ENCODE data around the gene NFYA.
A peak's percentile ranks its signal among the peaks of the same experiment; 100 is the strongest.

Gene NFYA

DNA sequence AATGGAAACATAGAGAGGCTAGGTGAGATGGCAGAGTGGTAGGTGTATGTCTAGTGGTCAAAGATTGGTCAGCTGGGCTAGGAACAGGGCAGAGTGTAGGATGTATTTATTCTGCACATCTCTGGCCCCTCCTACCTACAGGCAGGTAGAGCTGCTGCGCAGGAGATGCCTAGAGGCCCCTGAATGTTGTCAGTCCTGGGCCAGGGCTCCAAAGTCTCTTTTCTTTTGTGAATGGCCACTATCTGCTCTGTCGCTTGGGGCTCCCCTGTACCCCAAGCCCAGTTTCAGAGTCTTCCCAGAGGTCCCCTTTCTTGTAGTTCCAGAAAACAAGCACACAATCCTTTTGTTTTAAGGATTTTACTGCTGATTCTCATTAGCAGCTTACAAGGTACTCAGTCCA lies 25.5 kb upstream of the NFYA start:
- DNase-seq, result no peak

DNA sequence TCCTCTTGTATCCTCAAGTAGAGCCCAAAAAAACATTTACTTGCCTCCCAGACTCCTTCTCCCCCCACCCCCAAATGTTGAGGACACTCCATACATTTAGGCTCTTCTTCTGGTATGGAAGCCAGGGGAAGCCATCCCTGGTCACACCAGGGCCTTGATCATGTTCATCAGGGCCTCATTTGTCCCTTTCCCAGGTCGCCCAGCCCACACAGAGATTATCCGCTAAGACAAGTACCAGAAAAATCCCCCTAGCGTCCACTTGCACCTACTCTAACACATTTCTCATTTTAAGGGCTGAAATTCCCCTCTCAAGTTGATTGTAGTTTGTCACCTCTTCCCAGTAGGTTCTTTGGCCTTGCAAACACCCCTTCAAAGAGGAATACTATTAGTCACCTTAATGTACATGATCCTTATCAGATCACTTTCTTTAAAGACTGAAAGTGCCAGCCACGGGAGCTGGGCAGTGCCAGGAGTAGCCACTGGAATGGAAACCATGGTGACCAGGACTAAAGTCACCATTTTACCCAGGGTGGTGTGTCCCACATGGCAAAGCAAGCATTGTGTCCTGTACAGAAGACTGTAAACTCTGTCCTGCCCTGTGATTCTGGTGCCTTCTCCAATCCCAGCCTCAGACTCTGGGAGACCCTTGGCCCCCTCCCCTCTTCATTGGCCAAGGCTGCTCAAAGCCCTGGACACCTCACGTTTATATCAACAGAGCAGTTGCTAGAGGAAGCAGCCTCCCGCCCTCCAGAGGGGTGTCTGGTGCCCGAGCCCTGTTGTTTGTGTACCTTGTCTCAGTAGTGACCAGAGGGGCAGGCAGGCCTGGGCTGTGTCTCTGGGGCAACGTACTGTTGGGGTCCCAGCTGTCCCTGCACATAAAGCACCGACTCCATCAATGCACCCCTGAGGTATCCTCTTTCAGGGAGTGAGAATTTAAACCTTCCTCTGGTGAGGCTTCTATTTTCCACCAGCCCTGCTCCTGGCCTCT lies 24.7 kb upstream of the NFYA start:
- no peak for DNase-seq

DNA sequence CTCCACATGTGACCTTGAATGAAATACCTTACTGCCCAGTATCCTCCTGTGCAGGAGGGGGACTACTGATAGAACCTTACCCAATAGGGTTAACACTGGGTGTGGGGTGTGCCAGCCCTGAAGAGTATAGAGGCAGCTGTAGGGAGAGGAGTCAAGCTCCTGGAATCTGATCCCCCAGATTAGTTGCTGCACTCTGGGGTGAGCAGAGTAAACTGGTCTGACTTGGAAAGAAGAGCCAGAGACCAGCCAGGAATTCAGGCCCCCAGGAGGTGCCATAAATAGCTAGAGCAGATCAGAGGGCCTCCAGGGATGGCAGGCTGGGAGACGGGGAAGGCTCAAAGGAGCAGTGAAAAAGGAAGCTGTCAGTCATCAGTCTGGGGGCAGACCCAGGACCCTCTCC lies 23.3 kb upstream of the NFYA start:
- peak; percentile 13 for DNase-seq

DNA sequence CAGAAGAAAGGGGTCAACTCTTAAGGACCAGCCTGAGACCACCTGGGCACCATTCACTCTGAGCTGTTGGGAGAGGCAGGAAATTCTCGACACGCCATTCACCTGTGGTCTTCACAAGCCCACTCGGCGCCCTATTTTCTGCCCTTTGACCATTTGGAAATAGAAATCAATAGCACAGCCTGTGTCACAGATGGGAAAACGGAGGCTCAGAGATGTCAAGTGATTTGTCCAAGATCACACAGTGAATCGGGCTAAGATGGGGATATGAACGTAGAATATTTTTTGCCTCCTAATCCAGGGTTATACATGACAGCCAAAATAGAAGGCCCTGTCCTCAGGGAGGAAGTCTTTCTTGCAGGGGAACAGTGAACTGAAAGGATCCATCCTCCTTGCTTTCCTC lies 22.8 kb upstream of the NFYA start:
- DNase-seq, result no peak

DNA sequence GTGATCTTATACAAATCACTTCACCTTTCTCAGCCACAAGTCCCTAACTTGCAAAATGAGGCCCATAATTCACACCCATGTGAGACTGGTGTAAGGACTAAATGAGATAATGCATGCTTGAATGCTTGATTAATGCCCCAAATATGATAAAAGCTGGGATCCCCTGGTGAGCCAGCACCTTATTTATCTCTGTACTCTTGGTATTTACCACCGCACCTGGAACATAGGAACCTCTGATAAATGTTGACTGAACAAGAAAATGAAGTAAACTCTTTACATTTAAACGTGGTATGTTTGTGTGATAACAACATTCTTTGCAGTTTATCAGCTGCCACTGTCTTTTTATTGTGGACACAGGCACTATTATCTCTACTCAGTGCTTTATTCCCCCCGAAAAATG lies 22.2 kb upstream of the NFYA start:
- DNase-seq, result no peak

DNA sequence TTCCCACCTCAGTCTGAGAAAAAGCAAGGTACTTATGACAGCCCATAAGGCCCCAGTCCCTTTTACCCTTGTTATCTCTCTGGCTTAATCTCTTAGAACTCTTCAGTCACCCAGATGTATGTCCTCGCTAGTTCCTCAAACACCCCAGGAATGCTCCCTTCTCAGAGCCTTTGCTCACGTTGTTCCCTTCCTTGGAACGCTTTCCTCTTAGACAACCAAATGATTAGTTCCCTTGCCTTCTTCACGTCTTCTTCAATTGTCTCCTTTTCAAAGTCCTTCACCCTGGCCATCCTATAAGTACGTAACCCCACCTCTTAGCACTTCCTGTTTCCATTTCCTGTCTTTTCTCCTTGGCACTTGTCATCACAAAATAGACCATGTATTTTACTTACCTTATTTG lies 20.9 kb upstream of the NFYA start:
- DNase-seq, result no peak

DNA sequence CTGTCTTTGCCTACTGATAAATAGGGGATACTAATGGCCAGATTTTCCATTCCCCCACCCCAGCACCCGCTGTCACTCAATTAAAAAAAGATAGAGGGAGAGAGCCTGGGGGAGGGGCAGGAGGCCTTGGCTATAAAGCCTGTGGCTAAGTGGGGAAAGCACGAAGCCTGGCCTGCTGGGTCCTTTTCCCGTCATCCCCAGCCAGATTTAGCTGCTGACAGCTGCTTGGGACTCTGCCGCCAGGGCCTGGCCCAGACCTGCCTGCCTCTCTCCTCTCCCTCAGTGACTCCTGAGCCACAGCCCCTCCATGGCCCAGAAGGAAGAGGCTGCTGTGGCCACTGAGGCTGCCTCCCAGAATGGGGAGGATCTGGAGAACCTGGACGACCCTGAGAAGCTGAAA lies 19.7 kb upstream of the NFYA start, which contains the start of gene APOBEC2:
TSS of gene APOBEC2 (plus strand) at position 162 of the 400 bp plus-strand sequence. CDS start at position 308, 146 bp downstream.
- DNase-seq, result no peak

DNA sequence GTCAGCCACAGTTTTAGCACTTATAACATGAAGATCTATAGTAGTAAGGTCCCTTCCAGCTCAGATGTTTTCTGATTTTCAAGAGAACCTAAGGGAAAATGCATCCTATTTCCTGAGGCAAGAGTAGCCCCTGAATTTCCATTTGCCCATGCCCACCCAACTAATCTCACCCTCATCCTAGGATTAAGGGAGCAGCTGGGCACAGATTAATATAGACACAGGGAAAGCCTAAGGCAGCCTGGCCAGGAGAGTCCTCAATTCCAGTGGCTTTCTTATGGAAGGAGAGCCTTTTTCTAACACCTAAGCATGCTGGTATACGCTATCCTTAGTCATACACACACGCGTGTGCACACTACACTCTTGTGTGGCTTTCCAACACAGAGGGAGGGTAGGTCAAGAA lies 18.3 kb upstream of the NFYA start:
- no peak for DNase-seq

DNA sequence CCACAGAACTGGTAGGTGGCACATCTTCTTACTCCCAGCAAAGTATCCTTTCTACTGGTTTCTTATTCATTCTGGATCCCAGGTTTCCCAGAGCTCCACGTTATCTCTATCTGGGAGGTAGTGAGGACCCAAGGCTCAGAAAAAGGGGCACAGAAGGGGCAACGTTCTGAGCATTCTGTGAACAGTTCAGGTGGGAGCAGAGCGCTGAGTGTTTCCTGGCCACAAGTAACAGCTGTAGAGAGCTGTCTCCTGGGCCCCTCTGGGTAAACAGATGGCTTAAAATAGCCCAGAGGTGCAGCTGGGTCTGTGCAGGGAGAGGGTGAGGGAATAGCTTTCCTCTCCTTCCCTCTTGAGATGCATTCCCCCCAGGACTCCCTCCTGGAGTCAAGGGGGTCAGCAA lies 17.6 kb upstream of the NFYA start:
- no peak for DNase-seq

DNA sequence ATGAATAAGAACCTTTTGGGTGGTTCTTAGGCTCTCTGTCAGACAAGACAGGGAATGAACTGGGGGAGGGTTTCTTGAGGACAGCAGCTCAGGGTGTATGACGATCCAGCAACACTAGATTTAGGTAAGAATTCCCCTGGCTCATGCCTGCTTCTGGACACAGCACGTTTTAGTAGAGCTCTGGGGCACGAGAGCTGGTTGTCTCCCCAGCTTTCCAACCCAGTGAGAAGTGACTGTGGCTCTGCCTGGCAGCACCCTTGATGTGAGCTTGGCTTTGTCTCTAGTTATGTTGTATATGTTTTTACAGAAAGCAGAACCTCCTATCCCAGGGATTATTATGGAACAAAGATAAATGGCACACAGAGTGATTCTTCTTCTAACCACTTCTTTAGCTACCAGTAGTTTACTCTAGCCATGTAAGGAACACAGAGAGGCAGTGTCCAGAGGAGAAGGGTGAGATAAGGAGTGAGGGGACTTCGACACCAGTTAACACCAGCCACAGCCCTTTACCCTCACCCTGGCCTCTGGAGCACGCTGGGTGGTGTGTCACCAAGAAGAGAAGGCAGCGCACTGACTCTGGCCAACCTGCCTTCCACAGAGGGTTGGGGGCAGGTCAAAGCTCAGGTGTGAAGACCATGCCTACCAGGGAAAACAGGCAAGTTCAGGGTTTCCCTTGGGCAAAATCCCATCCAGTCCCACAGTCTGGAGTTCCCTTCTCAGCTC lies 15.8 kb upstream of the NFYA start:
- DNase-seq, result no peak

DNA sequence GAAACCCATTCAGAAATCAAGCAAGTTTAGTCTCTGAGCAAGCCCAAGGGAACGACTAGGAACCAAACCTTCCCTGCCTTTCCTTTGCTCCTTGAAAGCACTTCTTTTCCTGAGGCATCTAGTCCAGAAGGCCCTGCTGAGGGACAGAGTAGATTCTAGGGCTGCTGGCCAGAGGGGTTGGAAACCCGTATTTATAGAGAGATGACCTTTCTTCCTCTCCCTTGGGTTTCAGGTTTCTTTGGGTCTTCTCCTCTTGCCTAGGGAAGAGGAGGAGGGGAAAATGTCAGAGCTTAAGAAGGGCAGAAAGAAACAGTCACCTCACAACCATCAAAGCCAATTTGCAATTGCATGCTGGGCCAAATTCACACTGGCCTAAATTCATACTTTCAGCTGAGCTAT lies 14.0 kb upstream of the NFYA start:
- DNase-seq, result no peak

DNA sequence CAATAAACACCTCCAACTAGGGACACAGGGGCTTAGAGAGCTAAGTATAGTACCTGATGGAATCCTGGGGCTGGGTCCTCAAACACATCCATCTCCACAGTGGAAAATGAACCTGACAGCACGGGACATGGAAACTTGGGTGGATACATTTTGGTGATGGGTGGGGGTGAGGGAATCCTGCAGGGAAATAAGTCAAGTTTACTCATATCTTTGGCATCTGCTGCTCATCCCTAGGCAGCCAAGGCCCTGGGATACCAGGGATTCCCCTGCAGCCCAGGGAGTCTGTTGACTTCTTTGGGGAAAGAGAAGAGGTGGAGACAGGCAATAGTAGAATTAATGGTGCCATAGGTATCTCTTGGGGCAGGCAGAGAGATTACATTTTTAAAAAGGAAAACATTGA lies 13.2 kb upstream of the NFYA start:
- DNase-seq, result peak; percentile 55

DNA sequence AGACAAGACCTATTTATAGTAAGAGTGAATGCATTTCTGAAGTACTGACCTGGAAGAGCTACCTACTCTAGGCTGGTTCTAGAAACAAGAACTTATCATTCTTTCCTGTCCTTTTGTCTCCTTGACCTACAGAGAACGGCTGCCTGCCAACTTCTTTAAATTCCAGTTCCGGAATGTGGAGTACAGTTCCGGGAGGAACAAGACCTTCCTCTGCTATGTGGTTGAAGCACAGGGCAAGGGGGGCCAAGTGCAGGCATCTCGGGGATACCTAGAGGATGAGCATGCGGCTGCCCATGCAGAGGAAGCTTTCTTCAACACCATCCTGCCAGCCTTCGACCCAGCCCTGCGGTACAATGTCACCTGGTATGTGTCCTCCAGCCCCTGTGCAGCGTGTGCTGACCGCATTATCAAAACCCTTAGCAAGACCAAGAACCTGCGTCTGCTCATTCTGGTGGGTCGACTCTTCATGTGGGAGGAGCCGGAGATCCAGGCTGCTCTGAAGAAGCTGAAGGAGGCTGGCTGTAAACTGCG lies 11.5 kb upstream of the NFYA start:
- DNase-seq, result no peak

DNA sequence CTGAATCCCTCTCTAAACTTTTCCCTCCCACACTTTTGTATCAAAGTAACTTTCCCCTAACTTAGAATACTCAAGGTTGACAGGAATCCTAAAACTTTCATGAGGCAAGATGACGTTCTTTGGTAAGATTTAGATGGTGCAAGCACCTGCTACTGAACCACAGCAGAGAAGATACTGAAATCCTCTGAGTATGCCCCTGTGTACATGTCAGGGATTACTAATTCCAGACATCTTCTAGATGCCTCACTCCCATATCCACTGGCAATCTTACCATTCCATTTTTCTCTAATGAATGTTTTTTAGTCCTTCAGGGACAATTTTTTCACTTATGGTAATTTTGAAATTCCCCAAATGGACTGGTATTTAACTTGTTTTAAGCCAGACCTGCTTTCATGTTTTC lies 10.7 kb upstream of the NFYA start:
- DNase-seq, result no peak

DNA sequence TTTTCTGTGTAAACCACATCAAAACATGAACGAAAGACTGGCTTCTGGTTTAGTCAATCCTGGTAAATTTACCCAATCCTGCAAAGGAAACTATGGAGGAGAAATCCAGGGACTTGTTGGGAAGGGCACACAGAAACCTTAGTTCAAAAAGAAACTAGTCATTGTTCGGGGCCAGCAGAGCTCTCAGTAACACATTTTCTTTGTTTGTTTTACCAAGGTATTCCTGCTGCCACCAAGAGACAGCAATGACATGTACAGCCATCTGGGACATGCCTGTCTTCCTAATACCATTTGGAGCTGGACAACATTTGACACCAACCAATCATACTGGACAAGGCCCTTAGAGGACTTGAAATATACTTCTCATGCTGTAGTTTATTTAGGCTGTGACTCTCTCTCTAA lies 8.9 kb upstream of the NFYA start:
- DNase-seq, result no peak

DNA sequence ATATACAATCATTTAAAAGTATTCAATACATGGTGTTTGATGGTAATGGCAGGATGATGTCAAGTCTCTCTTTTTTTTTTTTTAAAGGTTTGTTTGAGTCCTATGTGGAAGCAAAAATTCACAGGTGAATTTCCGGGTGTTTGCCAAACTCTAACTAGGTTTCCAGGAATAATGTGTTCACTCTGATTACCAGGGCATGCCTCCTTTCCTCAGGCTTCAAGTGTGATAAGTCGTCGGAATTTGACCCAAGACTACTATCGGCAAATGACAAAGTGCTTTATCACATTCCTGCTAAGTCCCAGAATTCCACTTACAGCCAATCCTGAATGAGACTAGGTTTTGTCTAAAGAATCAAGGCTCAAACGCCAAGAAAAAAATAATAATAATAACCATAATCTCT lies 7.9 kb upstream of the NFYA start:
- no peak for DNase-seq

DNA sequence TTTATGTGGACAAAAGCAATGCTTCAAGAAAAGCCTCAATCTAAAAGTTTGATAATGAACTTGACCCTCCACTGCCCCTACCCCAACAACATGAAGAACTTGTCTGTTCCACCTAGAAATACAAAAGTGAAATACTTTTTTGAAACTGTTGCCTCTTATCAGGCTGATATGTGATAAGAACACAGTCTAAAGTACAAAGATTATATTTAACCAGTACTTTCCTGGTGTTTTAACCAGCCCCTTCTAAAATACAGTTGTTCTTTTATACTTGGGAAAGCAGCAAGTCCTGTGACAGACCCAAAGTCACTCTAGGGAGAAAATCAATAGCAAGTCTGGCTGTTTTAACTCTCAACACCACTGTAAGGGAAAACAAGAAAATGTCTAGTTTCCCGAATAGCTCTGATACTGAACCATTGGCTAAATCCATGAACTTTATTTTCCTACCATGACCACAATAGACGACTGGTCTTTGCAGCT lies 7.2 kb upstream of the NFYA start:
- no peak for DNase-seq

DNA sequence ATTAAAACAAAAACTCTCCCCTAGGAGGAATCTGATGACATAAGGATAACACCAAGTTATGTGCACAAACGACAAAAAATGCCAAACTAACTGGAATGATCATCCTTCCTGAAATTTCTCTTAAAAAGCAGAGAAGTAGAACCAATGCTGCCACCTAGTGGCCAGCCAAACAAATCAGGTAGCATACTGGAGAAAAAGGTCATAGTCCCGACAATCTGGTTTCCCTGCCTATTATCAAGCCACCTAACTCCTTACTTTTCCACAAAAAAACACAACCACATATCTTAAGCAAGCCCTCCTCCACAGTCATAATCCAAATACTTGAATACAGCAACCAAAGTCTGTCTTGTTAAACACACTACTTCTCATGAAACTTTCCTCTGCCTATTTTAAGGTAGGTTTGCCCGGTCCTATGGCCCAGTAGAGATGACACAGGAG lies 5.9 kb upstream of the NFYA start:
- DNase-seq, result peak; percentile 78

DNA sequence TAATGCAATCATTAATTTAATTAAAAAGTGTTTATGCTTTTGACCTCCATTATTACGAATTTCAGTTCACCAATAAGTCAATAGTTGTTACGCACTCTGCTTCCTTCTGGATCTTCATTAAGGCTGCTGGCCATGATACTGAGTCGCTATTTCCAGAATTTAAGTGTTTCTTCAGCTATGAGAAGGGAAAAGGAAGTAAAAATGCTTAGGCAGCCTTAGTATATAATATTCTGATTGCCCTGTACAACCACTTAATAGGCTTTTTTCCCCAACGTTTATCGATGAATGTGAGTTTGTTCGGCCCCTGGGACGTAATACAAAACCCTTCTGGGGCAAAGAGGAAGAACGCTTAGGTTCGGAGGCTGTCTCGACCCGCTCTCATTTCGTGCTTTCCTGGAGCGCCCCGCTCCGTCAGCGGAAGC lies 1.3 kb upstream of the NFYA start:
- DNase-seq, result no peak

DNA sequence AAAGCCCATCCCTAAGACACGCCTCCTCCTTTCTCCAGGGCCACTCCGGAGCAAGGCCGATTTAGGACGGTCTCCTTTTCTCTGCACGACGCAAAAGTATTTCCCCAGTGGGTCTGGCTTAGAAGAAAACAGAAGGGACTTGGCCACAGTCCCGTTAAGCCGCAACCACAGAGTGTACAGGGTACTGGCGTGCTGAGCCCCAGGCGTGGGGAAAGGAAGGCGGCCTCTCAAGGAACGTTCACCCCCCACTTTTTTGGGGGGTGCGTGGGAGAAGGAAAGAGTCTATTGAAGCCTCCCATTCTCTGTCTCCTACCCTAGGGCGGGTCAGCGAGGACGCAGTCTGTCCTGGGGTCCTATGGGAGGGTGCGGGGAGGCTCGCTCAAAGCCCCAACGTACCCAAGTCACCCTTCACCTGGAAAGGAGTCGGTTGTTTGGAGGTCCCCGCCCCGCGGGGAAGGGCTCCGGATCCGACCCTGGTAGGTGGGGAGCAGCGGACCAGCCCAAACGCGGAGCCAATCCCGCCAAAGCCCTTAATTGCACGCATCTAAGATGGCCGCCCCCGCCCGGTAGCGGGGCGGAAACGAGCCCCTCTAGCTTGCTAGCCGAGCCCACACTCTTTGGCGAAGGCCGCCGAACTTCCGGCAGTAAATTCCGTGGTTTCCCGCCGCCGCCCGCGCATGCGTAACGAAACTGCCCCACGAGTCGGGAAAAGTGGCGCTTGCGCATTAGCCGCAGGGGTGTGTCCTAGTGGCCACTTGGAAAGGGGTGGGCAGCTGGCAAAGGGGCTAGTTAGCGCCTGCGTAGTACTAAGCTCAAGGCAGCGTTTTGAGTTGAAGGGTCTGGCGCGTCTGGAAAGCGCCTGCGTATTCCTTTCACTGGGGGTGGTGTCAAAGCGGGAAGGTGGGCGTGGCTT lies 595 bp upstream of the NFYA start, which contains the start of gene OARD1:
TSS of gene OARD1 (minus strand) at position 434 of the 913 bp plus-strand sequence. CDS start 722 bp downstream, outside the sequence.
- DNase-seq, result peak; percentile 100

DNA sequence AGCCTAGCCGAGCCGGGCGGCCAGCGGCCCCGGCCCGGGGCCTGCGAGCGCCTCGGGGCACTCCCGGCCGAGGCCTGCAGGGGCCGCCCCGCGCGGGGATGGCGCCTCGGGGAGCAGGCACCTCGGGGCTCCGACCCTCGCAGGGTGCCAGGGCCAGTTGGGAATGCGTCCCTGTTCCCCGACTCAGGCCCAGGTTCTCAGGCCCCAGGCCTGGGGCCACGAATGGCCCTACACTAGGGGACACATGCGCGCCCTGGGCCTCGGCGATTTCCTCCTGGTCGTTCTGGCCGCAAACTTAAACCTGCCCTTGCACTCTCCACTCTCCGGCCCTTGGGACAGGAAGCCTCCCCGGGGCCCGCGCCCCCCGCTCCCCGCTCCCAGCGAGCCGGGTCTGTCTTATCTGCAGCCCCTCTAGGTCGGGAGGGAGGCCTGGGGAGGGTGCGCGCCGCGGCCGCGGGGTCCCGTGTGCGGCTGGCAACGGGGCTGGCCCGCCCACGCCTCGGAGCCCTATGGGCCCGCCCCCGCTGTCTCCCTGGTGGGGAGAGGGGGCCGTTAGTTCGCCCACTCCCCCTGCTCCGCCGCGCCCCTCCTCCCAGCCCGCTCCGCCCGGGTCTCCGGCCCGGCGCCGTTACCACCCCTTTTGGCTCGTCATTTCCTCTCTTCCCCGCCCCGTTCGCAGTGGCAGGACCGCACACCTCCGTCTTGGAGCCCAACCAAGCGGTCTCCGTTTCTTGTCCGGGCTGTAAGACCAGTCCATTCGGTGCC lies 611 bp downstream of the NFYA start:
- peak; percentile 80 for DNase-seq
